Mucosa of rectum (tissue), 2 donors: ENCODE data around the gene CCSER2.
"Not testable (repeated sequence)": the region's sequence is repeated elsewhere in the genome, so short reads cannot be mapped to it uniquely, and the experiment has no call there.

Experiments
- H3K27ac ChIP-seq, 2 donors: one replicate each; pipeline ENCODE4 v1.7.0; 2013; ENCODE audit warnings: inconsistent platforms in 2 of 2, low read depth in 2 of 2, low read length in 2 of 2
- H3K27me3 ChIP-seq, 2 donors: one replicate each; pipeline ENCODE4 v1.7.0; 2013; ENCODE audit warnings: low read length in 2 of 2; ENCODE audit not compliant: control insufficient read depth in 2 of 2, insufficient read depth in 2 of 2
- H3K36me3 ChIP-seq, 2 donors: one replicate each; pipeline ENCODE4 v1.7.0; 2013; ENCODE audit warnings: low read length in 2 of 2; ENCODE audit not compliant: control insufficient read depth in 2 of 2, insufficient read depth in 2 of 2
- H3K4me1 ChIP-seq, 2 donors: one replicate each; pipeline ENCODE4 v1.7.0; 2013; ENCODE audit warnings: low read length in 2 of 2, mild to moderate bottlenecking in 1 of 2; ENCODE audit not compliant: control insufficient read depth in 2 of 2, insufficient read depth in 2 of 2
- H3K4me3 ChIP-seq, 2 donors: one replicate each; pipeline ENCODE4 v1.7.0; 2013; ENCODE audit warnings: low read length in 2 of 2
- H3K9ac ChIP-seq, 2 donors: one replicate each; pipeline ENCODE4 v1.7.0; 2013; ENCODE audit warnings: low read length in 2 of 2, low read depth in 1 of 2, mild to moderate bottlenecking in 1 of 2
- H3K9me3 ChIP-seq, 2 donors: one replicate each; pipeline ENCODE4 v1.7.0; 2013; ENCODE audit warnings: low read length in 2 of 2; ENCODE audit not compliant: control insufficient read depth in 2 of 2
- donor health status: healthy.
- donor health status: Normal muscosa, but diverticular disease.

Gene CCSER2

DNA sequence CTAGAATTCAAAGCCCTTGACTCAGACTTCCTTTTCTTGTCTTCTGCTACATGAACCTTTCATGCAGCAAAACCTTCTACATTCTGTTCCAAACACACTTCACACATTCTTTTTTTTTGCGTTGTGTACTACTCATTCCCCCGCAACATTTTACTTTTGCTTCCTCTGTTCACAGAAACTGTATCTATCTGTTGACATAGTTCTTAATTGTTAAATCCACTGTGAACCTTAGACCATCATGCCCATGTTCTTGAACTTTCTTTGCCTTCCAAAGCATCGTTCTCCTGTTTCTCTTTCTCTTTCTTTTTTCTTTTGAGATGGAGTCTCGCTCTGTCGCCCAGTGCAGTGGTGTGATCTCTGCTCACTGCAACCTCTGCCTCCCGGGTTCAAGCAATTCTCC, 14.2 kb downstream of the CCSER2 start:
- no peaks in the 10 kb centered on the region for H3K27me3 ChIP-seq
- no peak overlapping the region for H3K27ac ChIP-seq
- H3K9me3 ChIP-seq: no peaks in the 10 kb centered on the region
- peaks cover 0 to 2% of the 10 kb centered on the region in 2 donors for H3K4me1 ChIP-seq
- no peak overlapping the region for H3K9ac ChIP-seq
- no peaks in the 10 kb centered on the region for H3K36me3 ChIP-seq
- H3K4me3 ChIP-seq: no peak overlapping the region

DNA sequence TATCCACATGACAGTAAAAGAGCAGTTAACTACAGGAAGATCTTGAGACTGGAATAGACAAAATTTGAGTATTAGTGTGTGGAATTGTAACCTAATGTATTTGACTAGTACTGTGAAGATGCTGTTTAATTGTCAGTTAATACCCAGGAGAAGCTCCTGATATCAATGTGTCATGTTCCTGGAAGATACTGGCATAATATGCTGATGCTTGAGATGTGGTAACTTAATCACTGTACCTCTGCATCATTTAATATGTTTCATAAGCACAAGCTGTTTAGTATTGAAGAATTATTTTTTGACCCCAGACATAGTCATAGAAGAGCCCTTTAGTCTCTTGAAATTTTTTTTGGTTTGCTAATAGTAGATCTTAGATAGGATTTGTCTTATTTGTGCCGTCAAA, 15.4 kb downstream of the CCSER2 start:
- H3K27ac ChIP-seq: no peak overlapping the region
- H3K27me3 ChIP-seq: no peaks in the 10 kb centered on the region
- H3K9me3 ChIP-seq: no peaks in the 10 kb centered on the region
- H3K36me3 ChIP-seq: no peaks in the 10 kb centered on the region
- H3K4me3 ChIP-seq: no peak overlapping the region
- H3K9ac ChIP-seq: no peak overlapping the region
- H3K4me1 ChIP-seq: peaks cover 0 to 2% of the 10 kb centered on the region in 2 donors

DNA sequence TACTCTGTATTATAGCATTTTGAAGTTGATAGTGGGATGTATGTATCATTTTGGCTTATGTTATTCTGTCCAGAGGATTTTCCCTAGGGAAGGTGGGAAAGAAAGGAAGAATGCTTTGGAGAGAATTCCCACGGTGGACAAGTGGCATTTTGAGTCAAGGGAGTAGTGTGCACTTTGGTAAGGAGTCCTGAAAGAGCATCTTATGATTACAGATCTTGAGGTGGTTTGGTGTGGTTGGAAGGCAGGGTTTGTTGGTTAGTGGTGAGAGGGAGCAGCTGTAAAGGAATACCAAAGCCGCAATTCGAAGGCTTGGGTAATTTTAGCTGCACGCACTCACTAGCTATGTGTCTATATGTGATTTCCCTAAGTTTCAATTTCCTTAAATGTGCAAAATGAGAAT, 16.1 kb downstream of the CCSER2 start:
- Histone ChIP-seq H3K27ac (no peak overlapping the region), H3K4me3 (no peak overlapping the region), H3K9ac (no peak overlapping the region), H3K4me1 (peaks cover 0 to 2% of the 10 kb centered on the region in 2 donors), H3K27me3 (no peaks in the 10 kb centered on the region), H3K36me3 (no peaks in the 10 kb centered on the region), H3K9me3 (no peaks in the 10 kb centered on the region)

DNA sequence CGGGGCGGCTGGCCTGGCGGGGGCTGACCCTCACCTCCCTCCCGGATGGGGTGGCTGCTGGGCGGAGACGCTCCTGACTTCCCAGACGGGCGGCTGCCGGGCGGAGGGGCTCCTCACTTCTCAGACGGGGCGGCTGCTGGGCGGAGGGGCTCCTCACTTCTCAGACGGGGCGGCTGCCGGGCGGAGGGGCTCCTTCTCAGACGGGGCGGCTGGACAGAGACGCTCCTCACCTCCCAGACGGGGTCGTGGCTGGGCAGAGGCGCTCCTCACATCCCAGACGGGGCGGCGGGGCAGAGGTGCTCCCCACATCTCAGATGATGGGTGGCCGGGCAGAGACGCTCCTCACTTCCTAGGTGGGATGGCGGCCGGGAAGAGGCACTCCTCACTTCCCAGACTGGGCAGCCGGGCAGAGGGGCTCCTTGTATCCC, 19.2 kb downstream of the CCSER2 start:
- not testable (repeated sequence) for H3K27me3 ChIP-seq, H3K27ac ChIP-seq, H3K9me3 ChIP-seq, H3K9ac ChIP-seq, H3K4me3 ChIP-seq, H3K36me3 ChIP-seq, H3K4me1 ChIP-seq

GRCh38 chr10:84348447-84348846, 20.1 kb downstream of the CCSER2 start:
- Histone ChIP-seq H3K27ac (no peak overlapping the region), H3K27me3 (no peaks in the 10 kb centered on the region), H3K9ac (no peak overlapping the region), H3K4me1 (peaks cover 2% of the 10 kb centered on the region in 2 donors), H3K36me3 (no peaks in the 10 kb centered on the region), H3K9me3 (no peaks in the 10 kb centered on the region), H3K4me3 (no peak overlapping the region)

- H3K9ac ChIP-seq: no peak overlapping the region
- no peak overlapping the region for H3K4me3 ChIP-seq
- no peaks in the 10 kb centered on the region for H3K36me3 ChIP-seq
- no peaks in the 10 kb centered on the region for H3K27me3 ChIP-seq
- H3K9me3 ChIP-seq: no peaks in the 10 kb centered on the region
- peaks cover 2% of the 10 kb centered on the region in 2 donors for H3K4me1 ChIP-seq
- no peak overlapping the region for H3K27ac ChIP-seq
Measured at GRCh38 chr10:84348860-84349259, 20.5 kb downstream of the CCSER2 start.

- Histone ChIP-seq H3K36me3 (no peaks in the 10 kb centered on the region), H3K27me3 (no peaks in the 10 kb centered on the region), H3K9ac (no peak overlapping the region), H3K4me3 (no peak overlapping the region), H3K4me1 (peaks cover 0 to 2% of the 10 kb centered on the region in 2 donors), H3K9me3 (no peaks in the 10 kb centered on the region), H3K27ac (no peak overlapping the region)
Measured at GRCh38 chr10:84352251-84352842, 24.0 kb downstream of the CCSER2 start.

DNA sequence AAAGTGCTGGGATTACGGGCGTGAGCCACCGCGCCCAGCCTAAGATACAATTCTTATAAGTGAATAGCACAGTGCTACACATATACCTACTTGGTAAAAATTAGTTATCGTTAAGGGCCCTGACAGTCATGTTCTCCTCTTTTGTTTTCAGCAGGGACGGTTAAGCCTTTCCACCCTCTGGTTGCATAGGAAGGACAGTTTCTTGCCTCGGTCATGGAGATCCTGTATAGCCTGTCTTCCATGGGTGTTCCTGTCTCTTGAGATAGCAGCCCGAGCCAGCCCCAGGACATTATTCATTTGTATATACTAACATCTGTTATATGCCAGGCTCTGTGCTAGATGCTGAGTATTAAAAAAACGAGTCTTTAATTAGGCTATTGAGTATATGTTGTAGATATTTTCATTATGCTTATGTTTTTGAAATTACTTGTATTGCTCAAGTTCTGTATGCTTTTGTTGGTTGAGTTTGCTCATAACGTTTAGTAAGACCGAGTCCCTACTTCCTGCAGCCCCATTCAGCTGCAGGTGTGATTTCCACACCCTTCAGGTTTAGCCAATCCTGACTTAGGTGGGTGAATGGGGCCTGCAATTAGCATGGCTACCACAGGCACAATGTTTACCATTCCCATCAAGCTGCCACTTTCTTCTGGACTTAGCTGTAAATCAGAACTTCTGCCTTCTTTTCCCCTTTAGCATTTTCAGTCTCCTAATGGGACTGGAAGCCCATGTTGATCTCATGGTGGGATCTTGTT, 24.8 kb downstream of the CCSER2 start:
- Histone ChIP-seq H3K9ac (no peak overlapping the region), H3K4me3 (no peak overlapping the region), H3K27ac (no peak overlapping the region), H3K9me3 (no peaks in the 10 kb centered on the region), H3K27me3 (no peaks in the 10 kb centered on the region), H3K36me3 (no peaks in the 10 kb centered on the region), H3K4me1 (peaks cover 0 to 2% of the 10 kb centered on the region in 2 donors)

- Histone ChIP-seq H3K4me3 (no peak overlapping the region), H3K9me3 (no peaks in the 10 kb centered on the region), H3K27ac (no peak overlapping the region), H3K9ac (no peak overlapping the region), H3K27me3 (no peaks in the 10 kb centered on the region), H3K4me1 (peaks cover 0 to 2% of the 10 kb centered on the region in 2 donors), H3K36me3 (no peaks in the 10 kb centered on the region)
Measured at GRCh38 chr10:84354623-84355022, 26.2 kb downstream of the CCSER2 start.

DNA sequence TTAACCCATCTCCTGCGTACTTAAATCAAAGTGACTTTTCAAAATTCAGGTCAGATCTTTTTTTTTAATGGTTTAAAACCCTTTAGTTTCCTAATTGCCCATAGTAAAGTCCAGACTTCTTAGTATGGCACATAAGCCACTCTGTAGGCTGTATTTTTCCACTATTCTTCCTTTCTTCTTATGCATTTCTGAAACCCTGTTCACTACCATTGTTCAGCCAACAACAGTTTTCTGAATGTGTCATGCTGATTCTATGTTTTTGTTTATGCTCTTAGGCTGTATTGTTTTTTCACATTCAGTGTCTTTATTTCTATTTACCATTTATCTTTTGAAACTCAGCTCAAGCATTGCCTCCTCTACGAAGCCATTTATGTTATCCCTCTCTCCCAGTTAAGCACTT, 26.7 kb downstream of the CCSER2 start:
- Histone ChIP-seq H3K4me1 (peaks cover 0 to 2% of the 10 kb centered on the region in 2 donors), H3K27ac (no peak overlapping the region), H3K36me3 (no peaks in the 10 kb centered on the region), H3K27me3 (no peaks in the 10 kb centered on the region), H3K9ac (no peak overlapping the region), H3K9me3 (no peaks in the 10 kb centered on the region), H3K4me3 (no peak overlapping the region)
